Posterior cingulate gyrus (tissue), 11 donors: ENCODE results near the gene KIR3DL1.
A peak's percentile ranks its signal among the peaks of the same experiment; 100 is the strongest.
"Not testable (repeated sequence)": the region's sequence is repeated elsewhere in the genome, so short reads cannot be mapped to it uniquely, and the experiment has no call there.

Experiments used
- DNase-seq, 10 donors: peaks; one replicate each; pipeline versions ENCODE4 v3.0.0 to v3.0.0-alpha.2; 2020 to 2021; ENCODE audit warnings: mixed read lengths in 3 of 10
- intact Hi-C: fragments of 100-400 bp; cut with DNase I; formaldehyde crosslinking; loops from one replicate; pipeline ENCODE4 v1.15.1; 2023

KIR3DL1 gene

DNA sequence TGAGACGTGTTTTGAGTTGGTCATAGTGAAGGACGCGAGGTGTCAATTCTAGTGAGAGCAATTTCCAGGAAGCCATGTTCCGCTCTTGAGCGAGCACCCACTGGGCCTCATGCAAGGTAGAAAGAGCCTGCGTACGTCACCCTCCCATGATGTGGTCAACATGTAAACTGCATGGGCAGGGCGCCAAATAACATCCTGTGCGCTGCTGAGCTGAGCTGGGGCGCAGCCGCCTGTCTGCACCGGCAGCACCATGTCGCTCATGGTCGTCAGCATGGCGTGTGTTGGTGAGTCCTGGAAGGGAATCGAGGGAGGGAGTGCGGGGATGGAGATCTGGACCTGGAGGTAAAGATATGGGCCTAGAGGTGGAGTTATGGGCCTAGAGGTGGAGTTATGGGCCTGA is at the start of gene KIR3DL1:
Gene KIR3DL1, plus strand, starts transcription at position 218 of the 400 bp plus-strand sequence.
- intact Hi-C loops, DNase-seq: not testable (repeated sequence)

DNA sequence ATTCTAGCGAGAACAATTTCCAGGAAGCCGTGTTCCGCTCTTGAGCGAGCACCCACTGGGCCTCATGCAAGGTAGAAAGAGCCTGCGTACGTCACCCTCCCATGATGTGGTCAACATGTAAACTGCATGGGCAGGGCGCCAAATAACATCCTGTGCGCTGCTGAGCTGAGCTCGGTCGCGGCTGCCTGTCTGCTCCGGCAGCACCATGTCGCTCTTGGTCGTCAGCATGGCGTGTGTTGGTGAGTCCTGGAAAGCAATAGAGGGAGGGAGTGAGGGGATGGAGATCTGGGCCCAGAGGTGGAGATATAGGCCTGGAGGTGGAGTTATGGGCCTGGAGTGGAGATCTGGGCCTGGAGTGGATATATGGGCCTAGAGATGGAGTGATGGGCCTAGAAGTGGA is 46.6 kb upstream of the KIR3DL1 start, which contains the start of gene KIR2DL1:
Gene KIR2DL1, plus strand, starts transcription at position 148 of the 400 bp plus-strand sequence. Its CDS starts 58 bp downstream, at position 206.
- DNase-seq, intact Hi-C loops: not testable (repeated sequence)

DNA sequence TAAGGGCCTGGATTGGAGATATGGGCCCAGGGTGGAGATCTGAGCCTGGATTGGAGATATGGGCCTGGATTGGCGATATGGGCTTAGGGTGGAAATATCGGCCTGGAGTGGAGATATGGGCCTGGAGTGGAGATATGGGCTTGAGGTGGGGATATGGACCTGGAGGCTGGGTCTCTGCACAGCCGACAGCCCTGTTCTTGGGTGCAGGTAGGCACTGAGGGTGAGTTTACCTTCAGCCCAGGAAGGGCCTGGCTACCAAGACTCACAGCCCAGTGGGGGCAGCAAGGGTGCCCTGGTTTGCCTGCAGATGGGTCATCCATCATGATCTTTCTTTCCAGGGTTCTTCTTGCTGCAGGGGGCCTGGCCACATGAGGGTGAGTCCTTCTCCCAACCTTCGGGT is 45.8 kb upstream of the KIR3DL1 start:
- DNase-seq, intact Hi-C loops: not testable (repeated sequence)

DNA sequence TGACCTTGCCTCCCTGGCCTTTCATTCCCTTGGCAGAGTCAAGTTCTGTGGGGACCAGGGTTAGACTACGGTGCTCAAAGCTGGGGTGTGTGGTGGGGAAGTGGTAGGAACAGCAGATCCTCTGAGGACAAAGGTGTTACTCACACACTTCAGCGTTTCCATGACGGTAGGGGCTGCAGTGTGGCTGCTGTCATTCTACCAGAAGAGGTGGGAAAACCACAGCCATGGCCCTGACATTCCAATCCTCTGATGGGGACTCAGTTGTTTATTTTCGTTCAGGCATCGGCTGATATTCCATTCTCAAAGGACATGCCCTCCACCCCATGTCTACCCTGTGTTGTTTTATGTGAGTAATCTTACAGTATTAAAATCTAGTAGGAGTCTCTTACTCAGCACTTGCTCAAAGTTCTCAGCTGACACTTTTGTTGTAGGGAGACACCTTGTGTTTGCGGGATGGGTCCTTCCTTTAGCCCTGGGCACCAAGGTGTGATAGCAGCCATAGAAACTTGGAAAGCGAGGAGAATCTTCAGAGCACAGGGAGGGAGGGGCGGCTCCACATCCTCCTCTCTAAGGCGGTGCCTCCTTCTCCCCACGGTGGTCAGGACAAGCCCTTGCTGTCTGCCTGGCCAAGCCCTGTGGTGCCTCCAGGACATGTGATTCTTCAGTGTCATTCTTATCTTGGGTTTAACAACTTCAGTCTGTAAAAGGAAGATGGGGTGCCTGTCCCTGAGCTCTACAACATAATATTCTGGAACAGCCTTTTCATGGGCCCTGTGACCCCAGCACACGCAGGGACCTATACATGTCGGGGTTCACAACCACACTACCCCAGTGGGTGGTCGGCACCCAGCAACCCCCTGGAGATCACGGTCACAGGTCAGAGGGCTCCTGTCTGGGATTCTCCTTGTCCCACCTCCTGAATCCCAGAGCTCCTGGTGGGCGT is 45.0 kb upstream of the KIR3DL1 start:
- DNase-seq = not testable (repeated sequence)

DNA sequence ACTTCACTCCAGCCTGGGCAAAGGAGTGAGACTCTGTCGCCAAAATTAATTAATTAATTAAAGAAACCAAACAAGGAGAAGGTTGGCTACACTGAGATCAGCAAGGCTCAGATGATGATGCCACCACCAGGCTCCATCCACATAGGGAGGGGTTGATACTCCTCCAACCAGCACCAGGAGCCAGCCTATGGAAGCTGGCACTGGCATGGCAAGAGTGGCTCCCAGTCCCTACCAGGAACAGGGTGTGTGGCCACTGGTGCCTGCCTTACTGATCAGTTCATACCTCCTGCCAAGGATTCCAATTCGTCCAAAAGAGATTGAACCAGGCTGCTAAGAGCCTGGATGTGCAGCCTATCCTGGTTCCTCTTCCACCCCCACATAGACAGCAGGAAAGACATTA is 43.6 kb upstream of the KIR3DL1 start:
- DNase-seq, intact Hi-C loops: not testable (repeated sequence)

More for the DNA sequence above, 45.0 kb upstream of the KIR3DL1 start:
- intact Hi-C loops = not testable (repeated sequence)

DNA sequence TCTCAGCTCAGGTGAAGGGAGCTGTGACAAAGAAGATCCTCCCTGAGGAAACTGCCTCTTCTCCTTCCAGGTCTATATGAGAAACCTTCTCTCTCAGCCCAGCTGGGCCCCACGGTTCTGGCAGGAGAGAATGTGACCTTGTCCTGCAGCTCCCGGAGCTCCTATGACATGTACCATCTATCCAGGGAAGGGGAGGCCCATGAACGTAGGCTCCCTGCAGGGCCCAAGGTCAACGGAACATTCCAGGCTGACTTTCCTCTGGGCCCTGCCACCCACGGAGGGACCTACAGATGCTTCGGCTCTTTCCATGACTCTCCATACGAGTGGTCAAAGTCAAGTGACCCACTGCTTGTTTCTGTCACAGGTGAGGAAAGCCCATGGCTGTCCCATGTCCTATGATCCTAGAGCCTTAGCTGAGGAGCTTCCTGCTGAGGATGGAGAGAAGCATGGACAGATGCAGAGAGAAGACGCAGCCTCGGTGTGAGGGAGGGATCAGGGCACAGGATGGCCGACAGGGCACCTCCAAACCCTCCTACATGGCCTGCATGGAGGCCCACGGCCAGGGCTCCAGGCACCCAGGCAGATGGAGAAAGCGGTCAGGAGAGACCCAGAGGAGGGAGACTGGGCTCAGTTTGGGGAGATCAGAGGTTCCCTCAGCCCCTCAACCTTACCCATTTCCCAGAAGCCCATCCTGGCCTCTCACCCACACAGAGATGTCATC is 41.0 kb upstream of the KIR3DL1 start:
- DNase-seq, intact Hi-C loops: not testable (repeated sequence)

DNA sequence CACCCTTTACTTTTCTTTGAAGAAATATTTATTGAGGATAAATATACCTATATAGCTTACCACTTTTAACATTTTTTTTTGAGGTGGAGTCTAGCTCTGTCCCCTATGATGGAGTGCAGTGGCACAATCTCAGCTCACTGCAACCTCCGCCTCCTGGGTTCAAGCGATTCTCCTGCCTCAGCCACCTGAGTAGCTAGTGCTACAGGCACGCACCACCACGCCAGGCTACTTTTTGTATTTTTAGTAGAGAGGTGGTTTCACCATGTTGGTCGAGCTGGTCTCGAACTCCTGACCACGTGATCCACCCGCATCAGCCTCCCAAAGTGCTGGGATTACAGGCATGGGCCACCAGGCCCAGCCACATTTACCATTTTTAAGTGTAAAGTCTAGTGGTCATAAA is 40.4 kb upstream of the KIR3DL1 start:
- intact Hi-C loops, DNase-seq: not testable (repeated sequence)

DNA sequence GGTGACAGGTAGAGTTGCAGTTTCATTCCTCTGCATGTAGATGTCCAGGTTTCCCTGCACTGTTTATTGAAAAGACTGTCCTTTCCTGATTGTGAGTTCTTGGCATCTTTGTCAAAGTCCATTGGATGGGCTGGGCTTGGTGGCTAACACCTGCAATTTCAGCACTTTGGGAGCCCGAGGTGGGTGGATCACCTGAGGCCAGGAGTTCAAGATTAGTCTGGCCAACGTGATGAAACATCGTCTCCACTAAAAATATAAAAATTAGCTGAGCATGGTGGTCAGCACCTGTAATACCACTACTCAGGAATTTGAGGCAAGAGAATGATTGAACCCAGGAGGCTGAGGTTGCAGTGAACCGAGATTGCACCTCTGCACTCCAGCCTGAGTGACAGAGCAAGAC is 38.4 kb upstream of the KIR3DL1 start:
- DNase-seq, intact Hi-C loops: not testable (repeated sequence)

DNA sequence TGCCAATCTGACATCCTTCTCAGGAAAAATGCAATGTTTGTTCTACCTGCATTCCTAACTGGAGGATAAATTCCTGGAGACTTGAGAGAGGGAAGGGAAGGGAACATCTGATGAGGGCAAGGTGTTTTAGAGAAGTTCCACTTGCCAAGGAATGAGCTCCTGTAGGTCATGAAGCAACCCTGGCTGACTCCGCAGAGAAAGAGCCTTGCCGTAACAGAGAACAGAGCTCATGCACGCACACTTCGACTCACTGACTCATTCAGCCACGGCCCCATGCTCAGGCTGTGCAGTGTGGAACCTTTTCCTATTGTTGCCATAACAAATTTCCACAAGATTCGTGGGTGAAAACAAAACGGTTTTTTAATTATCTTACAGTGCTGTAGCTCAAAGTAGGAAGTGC is 37.4 kb upstream of the KIR3DL1 start:
- DNase-seq, intact Hi-C loops: not testable (repeated sequence)

DNA sequence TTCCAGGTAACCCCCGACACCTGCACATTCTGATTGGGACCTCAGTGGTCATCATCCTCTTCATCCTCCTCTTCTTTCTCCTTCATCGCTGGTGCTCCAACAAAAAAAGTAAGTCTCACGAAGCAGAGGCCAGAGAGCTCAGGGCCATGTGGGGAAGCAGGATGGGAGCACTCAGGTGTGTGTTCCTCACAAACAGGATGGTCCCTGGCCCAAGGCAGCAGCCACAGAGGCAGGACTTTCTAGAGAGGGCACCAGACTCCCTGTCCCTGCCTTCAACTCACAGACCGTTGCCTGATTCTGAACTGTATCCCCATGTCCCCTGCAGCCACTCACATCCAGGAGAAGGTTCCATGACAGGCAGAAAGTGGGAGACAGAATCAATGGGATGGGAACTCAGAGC is 33.4 kb upstream of the KIR3DL1 start:
- DNase-seq, intact Hi-C loops: not testable (repeated sequence)

DNA sequence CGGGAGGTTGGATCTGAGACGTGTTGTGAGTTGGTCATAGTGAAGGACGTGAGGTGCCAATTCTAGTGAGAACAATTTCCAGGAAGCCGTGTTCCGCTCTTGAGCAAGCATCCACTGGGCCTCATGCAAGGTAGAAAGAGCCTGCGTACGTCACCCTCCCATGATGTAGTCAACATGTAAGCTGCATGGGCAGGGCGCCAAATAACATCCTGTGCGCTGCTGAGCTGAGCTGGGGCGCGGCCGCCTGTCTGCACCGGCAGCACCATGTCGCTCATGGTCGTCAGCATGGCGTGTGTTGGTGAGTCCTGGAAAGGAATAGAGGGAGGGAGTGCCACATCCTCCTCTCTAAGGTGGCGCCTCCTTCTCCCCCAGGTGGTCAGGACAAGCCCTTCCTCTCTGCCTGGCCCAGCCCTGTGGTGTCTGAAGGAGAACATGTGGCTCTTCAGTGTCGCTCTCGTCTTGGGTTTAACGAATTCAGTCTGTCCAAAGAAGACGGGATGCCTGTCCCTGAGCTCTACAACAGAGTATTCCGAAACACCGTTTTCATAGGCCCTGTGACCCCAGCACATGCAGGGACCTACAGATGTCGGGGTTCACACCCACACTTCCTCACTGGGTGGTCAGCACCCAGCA is 30.1 kb upstream of the KIR3DL1 start:
- intact Hi-C loops, DNase-seq: not testable (repeated sequence)

DNA sequence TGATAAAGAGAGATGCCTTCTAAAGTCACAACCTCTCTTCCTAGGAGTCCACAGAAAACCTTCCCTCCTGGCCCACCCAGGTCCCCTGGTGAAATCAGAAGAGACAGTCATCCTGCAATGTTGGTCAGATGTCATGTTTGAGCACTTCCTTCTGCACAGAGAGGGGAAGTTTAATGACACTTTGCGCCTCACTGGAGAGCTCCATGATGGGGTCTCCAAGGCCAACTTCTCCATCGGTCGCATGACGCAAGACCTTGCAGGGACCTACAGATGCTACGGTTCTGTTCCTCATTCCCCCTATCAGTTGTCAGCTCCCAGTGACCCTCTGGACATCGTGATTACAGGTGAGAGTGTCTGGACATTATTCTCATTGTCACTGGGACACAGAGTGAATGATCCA is 28.1 kb upstream of the KIR3DL1 start:
- intact Hi-C loops = not testable (repeated sequence)
- peak in 1 of 10 donors; percentile 16 for DNase-seq

DNA sequence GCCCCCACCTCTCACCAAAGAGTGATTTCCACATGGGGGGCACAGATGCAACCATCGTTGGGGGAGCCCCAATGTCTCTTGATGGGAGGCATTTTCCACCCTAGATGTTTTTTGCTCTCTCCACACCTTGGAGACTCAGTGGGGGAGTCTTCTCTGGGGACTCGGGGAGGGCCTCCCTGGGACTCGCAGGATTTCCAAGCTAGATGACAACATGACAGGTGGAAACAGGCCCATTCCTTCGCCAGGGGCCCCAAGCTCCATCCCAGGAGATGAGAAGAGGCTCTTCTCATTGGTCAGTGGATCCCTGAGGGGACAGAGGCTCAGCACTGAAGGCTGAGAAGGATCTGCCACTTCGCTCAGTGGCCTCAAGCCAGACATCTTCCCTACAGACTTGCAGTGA is 25.6 kb upstream of the KIR3DL1 start:
- no peak for DNase-seq
- intact Hi-C loops = no loop called here

DNA sequence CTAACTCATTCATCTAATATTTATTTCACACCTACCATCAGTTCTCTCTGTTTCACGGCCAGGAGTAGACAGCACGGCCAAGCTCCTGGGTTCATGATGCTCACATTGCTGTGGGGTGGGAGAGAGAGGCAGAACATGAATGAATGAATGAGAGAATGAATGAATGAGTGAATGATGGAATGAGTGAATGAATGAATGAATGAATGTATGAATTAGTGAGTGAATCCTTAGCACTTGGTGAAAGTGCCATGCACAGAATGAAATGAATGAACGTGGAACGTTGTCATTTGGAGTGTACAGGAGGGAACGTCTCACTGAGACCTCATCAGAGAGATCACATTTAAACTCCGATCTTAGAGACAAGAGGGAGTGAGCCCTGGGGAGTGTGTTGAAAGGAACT is 24.8 kb upstream of the KIR3DL1 start:
- DNase-seq = no peak
- intact Hi-C loops = no loop called here

DNA sequence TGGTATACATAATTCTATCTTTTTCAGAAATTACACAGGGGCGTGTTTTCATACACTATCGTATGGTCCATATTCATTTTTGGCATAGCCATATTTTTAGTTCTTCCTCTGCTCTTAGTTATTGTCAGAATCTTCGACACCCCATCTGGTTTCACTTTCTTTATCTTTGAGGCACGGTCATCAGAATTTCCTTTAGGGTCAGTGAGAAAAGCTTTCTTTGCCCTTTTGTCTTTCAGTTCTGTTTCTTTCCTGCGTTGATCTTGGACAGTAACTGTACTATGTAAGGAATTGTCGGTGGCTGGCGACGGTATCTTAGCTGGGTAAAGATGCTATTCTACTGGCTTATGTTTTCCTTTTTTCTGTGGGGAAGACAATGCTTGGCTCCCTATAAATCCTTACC is 23.5 kb upstream of the KIR3DL1 start:
- intact Hi-C loops = no loop called here
- DNase-seq = no peak

DNA sequence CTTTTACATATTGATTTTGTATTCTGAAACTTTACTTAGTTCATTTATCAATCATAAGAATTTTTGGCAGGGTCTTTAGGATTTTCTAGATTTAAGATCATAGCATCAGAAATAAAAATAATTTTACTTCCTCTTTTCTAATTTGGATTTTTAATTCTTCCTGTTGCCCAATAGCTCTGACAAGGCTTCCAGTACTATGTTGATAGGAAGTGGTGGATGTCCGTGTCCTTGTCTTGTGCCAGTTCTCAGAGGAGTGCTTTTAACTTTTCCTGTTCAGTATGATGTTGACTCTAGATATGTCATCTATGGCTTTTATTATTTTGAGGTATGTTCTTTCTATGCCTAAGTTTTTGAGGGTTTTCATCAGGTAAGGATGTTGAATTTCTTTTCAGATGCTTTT is 20.5 kb upstream of the KIR3DL1 start:
- intact Hi-C loops = no loop called here
- DNase-seq = no peak

DNA sequence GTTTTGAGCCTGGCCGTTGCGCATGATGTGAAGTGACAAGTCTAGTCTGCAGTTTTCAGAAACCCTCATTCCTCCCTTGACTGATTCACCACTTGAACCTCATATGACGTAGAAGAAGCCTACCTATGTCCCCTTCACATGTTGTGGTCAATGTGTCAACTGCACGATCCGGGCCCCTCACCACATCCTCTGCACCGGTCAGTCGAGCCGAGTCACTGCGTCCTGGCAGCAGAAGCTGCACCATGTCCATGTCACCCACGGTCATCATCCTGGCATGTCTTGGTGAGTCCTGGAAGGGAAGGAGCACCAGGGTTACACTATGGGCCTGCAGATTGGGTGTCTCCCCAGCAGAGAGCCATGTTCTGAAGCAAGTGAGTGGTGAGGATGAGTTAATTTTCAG is 12.9 kb upstream of the KIR3DL1 start, which contains the start of gene KIR2DL4:
Gene KIR2DL4, plus strand, starts transcription at position 201 of the 400 bp plus-strand sequence. Its CDS starts 42 bp downstream, at position 243.
- intact Hi-C loops = no loop called here
- DNase-seq = no peak

DNA sequence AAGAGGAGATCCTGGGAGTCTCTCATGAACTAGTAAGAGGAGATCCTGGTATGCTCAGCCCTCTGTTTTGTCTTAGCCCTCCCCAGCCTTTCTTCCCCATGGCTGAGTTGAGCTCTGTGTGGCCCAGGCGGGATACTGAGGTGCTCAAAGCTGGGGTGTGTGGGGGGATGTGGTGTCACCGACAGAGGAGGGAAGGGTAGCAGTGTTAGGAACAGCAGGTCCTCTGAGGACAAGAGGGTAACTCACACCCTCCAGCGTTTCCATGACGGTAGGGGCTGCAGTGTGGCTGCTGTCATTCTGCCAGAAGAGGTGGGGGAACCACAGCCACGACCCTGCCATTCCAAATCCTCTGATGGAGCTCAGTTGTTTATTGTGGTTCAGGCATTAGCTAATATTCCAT is 12.2 kb upstream of the KIR3DL1 start:
- DNase-seq = peak in 1 of 10 donors; percentile 12
- intact Hi-C loops = no loop called here

DNA sequence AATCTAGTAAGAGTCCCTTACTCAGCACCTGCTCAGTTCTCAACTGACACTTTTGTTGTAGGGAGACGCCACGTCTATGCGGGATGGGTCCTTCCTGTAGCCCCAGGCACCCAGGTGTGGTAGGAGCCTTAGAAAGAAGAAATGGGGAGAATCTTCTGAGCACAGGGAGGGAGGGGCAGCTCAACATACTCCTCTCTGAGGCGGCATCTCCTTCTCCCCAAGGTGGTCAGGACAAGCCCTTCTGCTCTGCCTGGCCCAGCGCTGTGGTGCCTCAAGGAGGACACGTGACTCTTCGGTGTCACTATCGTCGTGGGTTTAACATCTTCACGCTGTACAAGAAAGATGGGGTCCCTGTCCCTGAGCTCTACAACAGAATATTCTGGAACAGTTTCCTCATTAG is 11.7 kb upstream of the KIR3DL1 start:
- DNase-seq = no peak
- intact Hi-C loops = no loop called here

DNA sequence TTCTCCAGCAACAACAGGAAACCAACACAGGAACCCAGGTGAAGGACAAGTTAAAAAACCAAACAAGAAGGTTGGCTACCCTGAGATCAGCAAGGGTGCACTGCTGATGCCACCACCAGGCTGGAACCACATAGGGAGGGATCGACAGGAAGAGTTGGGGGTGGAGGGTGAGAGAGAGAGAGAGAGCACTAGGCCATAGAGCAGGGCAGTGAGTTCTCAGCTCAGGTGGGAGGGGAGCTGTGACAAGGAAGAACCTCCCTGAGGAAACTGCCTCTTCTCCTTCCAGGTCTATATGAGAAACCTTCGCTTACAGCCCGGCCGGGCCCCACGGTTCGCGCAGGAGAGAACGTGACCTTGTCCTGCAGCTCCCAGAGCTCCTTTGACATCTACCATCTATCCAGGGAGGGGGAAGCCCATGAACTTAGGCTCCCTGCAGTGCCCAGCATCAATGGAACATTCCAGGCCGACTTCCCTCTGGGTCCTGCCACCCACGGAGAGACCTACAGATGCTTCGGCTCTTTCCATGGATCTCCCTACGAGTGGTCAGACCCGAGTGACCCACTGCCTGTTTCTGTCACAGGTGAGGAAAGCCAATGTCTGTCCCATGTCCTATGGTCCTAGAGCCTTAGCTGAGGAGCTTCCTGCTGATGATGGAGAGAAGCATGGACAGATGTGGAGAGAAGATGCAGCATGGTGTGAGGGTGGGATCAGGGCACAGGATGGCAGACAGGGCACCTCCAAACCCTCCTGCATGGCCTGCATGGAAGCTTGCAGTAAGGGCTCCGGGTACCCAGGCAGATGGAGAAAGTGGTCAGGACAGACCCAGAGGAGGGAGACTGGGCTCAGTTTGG is 10.4 kb upstream of the KIR3DL1 start:
- DNase-seq = no peak
- intact Hi-C loops = no loop called here
